Hepatocyte (in vitro differentiated cells): ENCODE measurements around the gene GRK3.

Experiments
- CTCF ChIP-seq: fragments of 200-600 bp; sonication (generic); IDR thresholded peaks from 2 replicates; pipeline ENCODE4 v1.5.1; 2016; ENCODE audit warnings: antibody characterized with exemption, mild to moderate bottlenecking; ENCODE audit not compliant: poor library complexity
- EZH2 ChIP-seq: fragments of 200-600 bp; sonication (generic); IDR thresholded peaks from 2 replicates; pipeline ENCODE4 v1.6.1; 2016; ENCODE audit warnings: antibody characterized with exemption, mild to moderate bottlenecking, borderline replicate concordance
- EZH2phosphoT487 ChIP-seq: fragments of 200-600 bp; sonication (generic); IDR thresholded peaks from one replicate; pipeline ENCODE4 v1.6.1; 2018; ENCODE audit warnings: antibody characterized with exemption, mild to moderate bottlenecking, low read depth, moderate library complexity; ENCODE audit not compliant: unreplicated experiment, severe bottlenecking

DNA sequence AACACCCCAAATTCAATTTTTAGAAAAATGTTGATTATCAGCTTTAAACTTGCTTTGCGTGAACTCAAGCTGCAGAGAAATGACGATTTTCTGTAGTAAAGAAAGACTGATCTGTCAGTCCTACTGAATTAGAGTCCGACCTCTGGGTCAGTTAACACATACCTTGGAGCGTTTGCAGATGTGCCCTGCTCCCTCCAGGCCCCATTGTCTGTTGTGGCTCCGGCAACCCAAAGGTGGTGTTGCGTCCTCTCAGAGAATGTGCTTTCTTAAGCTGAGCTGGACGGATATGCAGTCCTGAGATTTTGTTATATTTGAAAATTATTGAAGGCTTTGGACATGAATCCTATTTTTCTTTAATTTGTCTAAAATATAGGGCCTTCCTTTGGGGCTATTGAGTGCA lies 146.0 kb downstream of the GRK3 start:
- TF ChIP-seq CTCF (no peak), EZH2phosphoT487 (no peak), EZH2 (no peak)
